ENCODE results near the gene UBE2I. TPM values are rescaled to one million over a fixed set of nuclear protein-coding genes. Genes with fewer than 3 reads are reported as not detected.

UBE2I gene
- total RNA-seq, 1 experiment from 2014 or later = 71.3 TPM

DNA sequence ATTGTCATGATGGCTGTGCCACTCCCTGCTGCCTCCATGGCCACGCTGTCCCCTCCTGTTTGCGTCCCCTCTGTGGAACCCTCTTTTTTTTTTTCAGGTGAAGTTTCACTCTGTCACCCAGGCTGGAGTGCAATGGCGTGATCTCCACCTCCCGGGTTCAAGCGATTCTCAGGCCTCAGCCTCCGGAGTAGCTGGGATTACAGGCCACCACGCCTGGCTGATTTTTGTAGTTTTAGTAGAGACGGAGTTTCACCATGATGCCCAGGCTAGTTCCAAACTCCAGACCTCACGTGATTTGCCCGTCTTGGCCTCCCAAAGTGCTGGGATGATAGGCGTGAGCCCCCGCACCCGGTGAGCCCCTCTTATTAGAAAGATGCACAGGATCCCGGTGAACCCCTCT lies 11.0 kb upstream of the UBE2I start:
- no TSS peak for BruUV-seq (replicated peaks)
- no peak for DNase-seq
- no peak for ATAC-seq
- Histone ChIP-seq H2AFZ (ENCODE audit: low read length) (no peak overlapping the region), H3K4me3 (ENCODE audit: low read length) (no peak overlapping the region), H3K27me3 (ENCODE audit: low read length) (no peaks in the 10 kb centered on the region), H4K20me1 (ENCODE audit: low read length) (no peaks in the 10 kb centered on the region), H3K4me2 (ENCODE audit: low read length) (no peak overlapping the region), H3K4me1 (ENCODE audit: insufficient read depth, low read length) (peaks cover 20% of the 10 kb centered on the region), H3K79me2 (ENCODE audit: low read length) (no peaks in the 10 kb centered on the region), H3K9ac (ENCODE audit: low read length) (no peak overlapping the region), H3K9me3 (ENCODE audit: low read length) (no peaks in the 10 kb centered on the region), H3K9me2 (replicated peaks; ENCODE audit: low read length) (no peaks in the 10 kb centered on the region), H3F3A (ENCODE audit: low read length, unreplicated experiment) (no peaks in the 10 kb centered on the region), H3K27ac (ENCODE audit: low read length) (peak overlapping the region; percentile 99), H3K36me3 (ENCODE audit: low read depth, low read length) (no peaks in the 10 kb centered on the region)
- ChIA-PET CTCF (no interaction called here), POLR2A (ENCODE audit: unreplicated experiment) (no interaction called here)
- intact Hi-C loops (cut with micrococcal nuclease) = no loop called here
- no peak for TF ChIP-seq EZH2phosphoT487 (IDR thresholded peaks at IDR 0.05; ENCODE audit: borderline replicate concordance, low read length)
- TF ChIP-seq, protein P1, sequence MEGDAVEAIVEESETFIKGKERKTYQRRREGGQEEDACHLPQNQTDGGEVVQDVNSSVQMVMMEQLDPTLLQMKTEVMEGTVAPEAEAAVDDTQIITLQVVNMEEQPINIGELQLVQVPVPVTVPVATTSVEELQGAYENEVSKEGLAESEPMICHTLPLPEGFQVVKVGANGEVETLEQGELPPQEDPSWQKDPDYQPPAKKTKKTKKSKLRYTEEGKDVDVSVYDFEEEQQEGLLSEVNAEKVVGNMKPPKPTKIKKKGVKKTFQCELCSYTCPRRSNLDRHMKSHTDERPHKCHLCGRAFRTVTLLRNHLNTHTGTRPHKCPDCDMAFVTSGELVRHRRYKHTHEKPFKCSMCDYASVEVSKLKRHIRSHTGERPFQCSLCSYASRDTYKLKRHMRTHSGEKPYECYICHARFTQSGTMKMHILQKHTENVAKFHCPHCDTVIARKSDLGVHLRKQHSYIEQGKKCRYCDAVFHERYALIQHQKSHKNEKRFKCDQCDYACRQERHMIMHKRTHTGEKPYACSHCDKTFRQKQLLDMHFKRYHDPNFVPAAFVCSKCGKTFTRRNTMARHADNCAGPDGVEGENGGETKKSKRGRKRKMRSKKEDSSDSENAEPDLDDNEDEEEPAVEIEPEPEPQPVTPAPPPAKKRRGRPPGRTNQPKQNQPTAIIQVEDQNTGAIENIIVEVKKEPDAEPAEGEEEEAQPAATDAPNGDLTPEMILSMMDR (conservative IDR thresholded peaks at IDR 0.05; ENCODE audit: low read depth, low read length) = no peak
- no peak for TF ChIP-seq EZH2 (IDR thresholded peaks at IDR 0.05; ENCODE audit: low read length, unreplicated experiment)

DNA sequence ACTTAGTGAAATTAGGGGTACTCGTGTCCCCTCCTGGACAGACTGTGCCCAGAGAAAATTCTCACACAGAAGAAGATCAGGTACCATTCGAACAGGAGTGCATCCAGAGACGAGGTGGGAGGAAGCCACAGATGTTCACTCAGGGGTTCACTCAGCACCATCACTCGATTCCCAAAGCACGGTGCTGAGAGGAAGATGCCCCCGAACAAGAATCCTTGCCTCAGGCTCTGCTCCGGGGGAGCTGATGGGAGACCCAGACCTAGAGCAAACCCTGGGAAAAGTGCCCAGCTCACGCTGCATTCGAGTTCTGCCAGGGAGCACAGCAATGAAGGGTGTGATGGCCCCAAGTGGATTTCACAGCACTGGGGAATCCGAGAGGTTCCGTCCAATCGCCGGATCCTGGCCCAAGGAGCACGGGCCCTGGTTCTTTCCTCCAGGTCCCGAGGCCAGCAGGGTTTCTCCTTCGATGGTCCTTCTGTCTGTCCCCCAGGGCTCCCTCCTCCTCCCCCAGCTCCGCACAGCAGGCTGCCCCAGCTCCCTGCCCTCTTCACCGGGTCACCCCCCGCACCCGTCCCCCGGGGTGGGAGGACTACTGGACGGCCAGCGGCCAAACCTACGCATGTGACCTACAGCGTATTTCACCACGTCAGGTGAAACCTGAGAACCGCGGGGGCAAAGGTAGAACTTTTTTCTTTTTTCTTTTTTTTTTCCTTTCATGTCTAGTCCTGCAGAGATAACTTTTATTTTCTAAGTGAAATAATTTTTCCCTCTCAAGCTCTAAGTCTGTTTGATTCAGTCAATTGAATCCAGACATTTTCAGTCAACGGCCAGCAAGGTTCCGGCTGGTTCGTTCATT lies 10.2 kb upstream of the UBE2I start:
- no peaks in the 10 kb centered on the region for H3F3A ChIP-seq (ENCODE audit: low read length, unreplicated experiment)
- peaks cover 25% of the 10 kb centered on the region for H3K4me1 ChIP-seq (ENCODE audit: insufficient read depth, low read length)
- TF ChIP-seq EZH2phosphoT487 (IDR thresholded peaks at IDR 0.05; ENCODE audit: borderline replicate concordance, low read length) (no peak), EZH2 (IDR thresholded peaks at IDR 0.05; ENCODE audit: low read length, unreplicated experiment) (no peak)
- TF ChIP-seq, protein P1 (conservative IDR thresholded peaks at IDR 0.05; ENCODE audit: low read depth, low read length) = no peak
- no peak overlapping the region for H3K9ac ChIP-seq (ENCODE audit: low read length)
- H2AFZ ChIP-seq (ENCODE audit: low read length) = no peak overlapping the region
- H3K27me3 ChIP-seq (ENCODE audit: low read length) = no peaks in the 10 kb centered on the region
- no peaks in the 10 kb centered on the region for H3K79me2 ChIP-seq (ENCODE audit: low read length)
- ATAC-seq (no peak), DNase-seq (no peak)
- H3K4me3 ChIP-seq (ENCODE audit: low read length) = no peak overlapping the region
- H3K36me3 ChIP-seq (ENCODE audit: low read depth, low read length) = no peaks in the 10 kb centered on the region
- no peaks in the 10 kb centered on the region for H3K9me3 ChIP-seq (ENCODE audit: low read length)
- H3K27ac ChIP-seq (ENCODE audit: low read length) = no peak overlapping the region
- ChIA-PET POLR2A (ENCODE audit: unreplicated experiment) (no interaction called here), CTCF (no interaction called here)
- intact Hi-C loops (cut with micrococcal nuclease) = no loop called here
- H4K20me1 ChIP-seq (ENCODE audit: low read length) = no peaks in the 10 kb centered on the region
- no peaks in the 10 kb centered on the region for H3K9me2 ChIP-seq (replicated peaks; ENCODE audit: low read length)
- no peak overlapping the region for H3K4me2 ChIP-seq (ENCODE audit: low read length)
- BruUV-seq (replicated peaks) = no TSS peak

GRCh38 chr16:1299868-1300203 lies 9.6 kb upstream of the UBE2I start:
- no peak overlapping the region for H3K27ac ChIP-seq (ENCODE audit: low read length)
- CTCF ChIA-PET = no interaction called here

More at GRCh38 chr16:1299868-1300203, 9.6 kb upstream of the UBE2I start:
- H3K9me2 ChIP-seq (replicated peaks; ENCODE audit: low read length) = no peaks in the 10 kb centered on the region
- H3K79me2 ChIP-seq (ENCODE audit: low read length) = no peaks in the 10 kb centered on the region
- DNase-seq (no peak), ATAC-seq (no peak)
- H3K9ac ChIP-seq (ENCODE audit: low read length) = no peak overlapping the region
- no peak overlapping the region for H3K4me2 ChIP-seq (ENCODE audit: low read length)
- no peaks in the 10 kb centered on the region for H3K9me3 ChIP-seq (ENCODE audit: low read length)
- intact Hi-C loops (cut with micrococcal nuclease) = no loop called here
- TF ChIP-seq EZH2 (IDR thresholded peaks at IDR 0.05; ENCODE audit: low read length, unreplicated experiment) (no peak), EZH2phosphoT487 (IDR thresholded peaks at IDR 0.05; ENCODE audit: borderline replicate concordance, low read length) (no peak)
- TF ChIP-seq, protein P1 (conservative IDR thresholded peaks at IDR 0.05; ENCODE audit: low read depth, low read length) = no peak
- BruUV-seq (replicated peaks) = no TSS peak
- no peak overlapping the region for H2AFZ ChIP-seq (ENCODE audit: low read length)
- no peaks in the 10 kb centered on the region for H3K27me3 ChIP-seq (ENCODE audit: low read length)
- H3F3A ChIP-seq (ENCODE audit: low read length, unreplicated experiment) = no peaks in the 10 kb centered on the region
- peaks cover 25% of the 10 kb centered on the region for H3K4me1 ChIP-seq (ENCODE audit: insufficient read depth, low read length)
- no peaks in the 10 kb centered on the region for H4K20me1 ChIP-seq (ENCODE audit: low read length)
- no peak overlapping the region for H3K4me3 ChIP-seq (ENCODE audit: low read length)
- H3K36me3 ChIP-seq (ENCODE audit: low read depth, low read length) = no peaks in the 10 kb centered on the region
- POLR2A ChIA-PET (ENCODE audit: unreplicated experiment) = no interaction called here

Measured in PC-3 (cell line).